ENCODE results near the gene GPR68. TPM values are rescaled to one million over a fixed set of nuclear protein-coding genes. Genes with fewer than 3 reads are reported as not detected.
A peak's percentile ranks its signal among the peaks of the same experiment; 100 is the strongest.

Gene GPR68
- total and polyA plus RNA-seq, 10 donors: 0.50 to 5.2 (median 2.5) TPM

DNA sequence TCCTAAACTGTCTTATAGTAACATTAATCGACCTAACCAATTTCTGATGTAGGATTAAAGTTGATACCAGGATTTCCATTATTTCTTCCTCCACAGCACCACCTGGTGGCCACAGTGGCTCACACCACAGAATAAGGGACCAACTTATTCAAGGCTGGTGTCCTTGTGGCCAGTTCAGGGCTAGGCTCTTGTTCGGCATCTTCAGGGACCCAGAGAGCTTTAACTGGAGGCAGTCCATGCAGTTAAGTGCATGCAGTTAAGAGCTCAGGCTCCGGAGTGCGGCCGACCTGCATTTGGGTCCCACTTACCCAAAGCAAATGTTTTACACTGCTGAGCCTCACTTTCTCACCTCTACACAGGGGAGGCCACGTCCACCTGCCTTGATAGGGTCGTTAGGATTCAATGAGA is 42.0 kb upstream of the GPR68 start:
- WGBS, 5 donors: 50 to 63% (median 58%) methylated on average over 7 of the region's 7 CpGs
- H3K36me3 ChIP-seq: peaks cover 5 to 100% (median 87%) of the 10 kb centered on the region in 6 donors

DNA sequence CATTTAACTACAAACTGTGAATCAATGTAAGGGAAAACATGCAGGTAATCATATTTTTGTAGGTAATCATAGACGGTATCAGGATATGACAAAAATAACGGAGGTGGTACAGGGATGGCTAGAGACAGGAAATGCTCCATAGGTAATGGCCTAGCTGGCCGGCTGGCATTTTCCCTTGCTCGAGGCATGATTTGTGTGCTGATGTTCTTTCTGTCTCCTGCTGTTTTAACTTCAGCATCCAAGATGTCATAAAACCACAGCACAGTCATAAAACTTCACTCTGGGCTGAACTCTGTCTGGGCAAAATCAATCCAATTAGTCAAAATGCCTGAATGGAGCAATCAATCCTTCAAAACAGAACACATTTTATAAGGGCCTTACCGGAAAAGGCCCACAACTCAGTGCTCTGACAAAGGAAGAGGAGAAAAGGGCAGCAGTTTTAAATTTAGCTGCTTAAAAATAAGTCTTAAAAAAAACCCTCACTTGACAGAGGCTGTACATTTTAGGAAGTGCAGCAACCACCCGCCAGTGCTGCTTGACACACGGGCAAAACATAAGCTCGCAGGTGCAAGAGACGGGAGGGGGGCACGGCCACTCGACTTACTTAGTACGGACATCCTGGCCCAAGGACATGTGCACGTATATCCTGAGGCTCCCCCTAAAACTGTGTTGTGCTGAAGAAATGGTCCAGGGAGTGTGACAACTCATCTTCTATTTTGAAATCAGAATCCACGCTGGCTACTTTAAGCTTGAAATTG is 40.5 kb upstream of the GPR68 start:
- Histone ChIP-seq H3K27me3 (replicated peaks in 1 of 7) (no peaks in the 10 kb centered on the region), H3K36me3 (peaks cover 5 to 100% (median 87%) of the 10 kb centered on the region in 6 donors), H3K27ac (peak overlapping the region in 1 of 8 donors; percentile 25), H3K4me3 (no peak overlapping the region), H3K4me1 (peaks cover 0 to 28% (median 5%) of the 10 kb centered on the region in 6 donors), H3K9me3 (peaks cover 0 to 4% (median 0%) of the 10 kb centered on the region in 8 donors)
- WGBS, 5 donors: 54 to 74% (median 62%) methylated on average over 14 of the region's 14 CpGs
- no peak for DNase-seq
- intact Hi-C loops (cut with DNase I; ENCODE audit: low total_unique reads): loop anchor here (10.0 kb wide), 1 partner anchor 380 kb away; no protein-coding TSS in a partner anchor
- TF ChIP-seq POLR2AphosphoS5 (IDR thresholded peaks at IDR 0.05) (no peak), POLR2A (IDR thresholded peaks at IDR 0.05) (no peak), CTCF (IDR thresholded peaks at IDR 0.05 in 8 of 11, conservative IDR thresholded peaks at IDR 0.05 in 3 of 11) (no peak)

More for the DNA sequence above, 42.0 kb upstream of the GPR68 start:
- peak; percentile 88 for DNase-seq
- H3K4me1 ChIP-seq: peaks cover 0 to 28% (median 5%) of the 10 kb centered on the region in 6 donors
- intact Hi-C loops (cut with DNase I; ENCODE audit: low total_unique reads): loop anchor here (2.0 to 10.0 kb wide), 2 partner anchors 110 to 382 kb away; no protein-coding TSS in a partner anchor
- peaks cover 0 to 4% (median 0%) of the 10 kb centered on the region in 8 donors for H3K9me3 ChIP-seq
- TF ChIP-seq POLR2A (IDR thresholded peaks at IDR 0.05): no peak
- TF ChIP-seq CTCF (IDR thresholded peaks at IDR 0.05 in 8 of 11, conservative IDR thresholded peaks at IDR 0.05 in 3 of 11): peak; percentile 76 to 94 (median 90)
- TF ChIP-seq POLR2AphosphoS5 (IDR thresholded peaks at IDR 0.05): peak in 1 of 3 donors; percentile 12
- H3K4me3 ChIP-seq: no peak overlapping the region
- no peaks in the 10 kb centered on the region for H3K27me3 ChIP-seq (replicated peaks in 1 of 7)
- H3K27ac ChIP-seq: peak overlapping the region in 1 of 8 donors; percentile 5

DNA sequence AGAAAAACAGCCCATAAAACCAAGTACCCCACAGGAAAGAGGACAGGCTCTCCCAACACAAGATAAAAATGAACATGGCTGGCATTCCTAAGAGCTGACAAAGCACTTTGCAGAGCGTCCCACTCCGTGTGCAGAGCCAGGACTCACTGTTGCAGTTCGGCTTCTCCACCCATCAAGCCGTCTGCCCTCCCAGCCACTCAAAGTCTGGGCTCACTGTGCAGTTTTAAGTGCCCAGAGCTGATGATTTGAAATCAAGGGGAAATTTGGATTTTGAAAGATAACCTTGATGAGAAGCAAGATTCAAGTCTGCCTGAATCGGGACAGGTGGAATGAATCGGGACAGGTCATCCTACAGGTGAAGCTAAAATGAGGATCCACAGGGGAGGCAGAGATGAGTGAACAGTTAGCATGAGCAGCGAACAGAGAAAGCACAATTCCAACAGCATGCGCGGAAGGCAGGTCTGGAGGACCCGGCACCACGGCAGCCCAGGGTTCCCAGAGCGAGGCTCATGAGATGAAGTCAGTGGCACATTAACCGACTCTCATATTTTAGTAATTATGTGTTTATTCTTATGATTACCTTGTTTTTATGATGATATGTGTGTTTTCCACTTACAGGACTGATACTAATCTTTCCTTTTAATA is 39.8 kb upstream of the GPR68 start:
- DNase-seq: no peak
- peaks cover 0 to 28% (median 5%) of the 10 kb centered on the region in 6 donors for H3K4me1 ChIP-seq
- no peak for TF ChIP-seq POLR2A (IDR thresholded peaks at IDR 0.05)
- TF ChIP-seq POLR2AphosphoS5 (IDR thresholded peaks at IDR 0.05): no peak
- TF ChIP-seq CTCF (IDR thresholded peaks at IDR 0.05 in 8 of 11, conservative IDR thresholded peaks at IDR 0.05 in 3 of 11): no peak
- intact Hi-C loops (cut with DNase I; ENCODE audit: low total_unique reads): loop anchor here (10.0 kb wide), 1 partner anchor 379 kb away; no protein-coding TSS in a partner anchor
- no peaks in the 10 kb centered on the region for H3K27me3 ChIP-seq (replicated peaks in 1 of 7)
- WGBS, 5 donors: 90 to 97% (median 94%) methylated on average over 13 of the region's 13 CpGs
- peaks cover 0 to 4% (median 0%) of the 10 kb centered on the region in 8 donors for H3K9me3 ChIP-seq
- peaks cover 5 to 100% (median 87%) of the 10 kb centered on the region in 6 donors for H3K36me3 ChIP-seq
- no peak overlapping the region for H3K4me3 ChIP-seq
- H3K27ac ChIP-seq: no peak overlapping the region
